Prostate gland (tissue), 2 donors: ENCODE data around the gene SPAG7.

Experiments
- POLR2A ChIP-seq: fragments of 450-650 bp; IDR thresholded peaks from one replicate; pipeline ENCODE4 v1.6.1; 2016; ENCODE audit warnings: antibody characterized with exemption, mild to moderate bottlenecking
- POLR2AphosphoS5 ChIP-seq: sonication (generic); formaldehyde crosslinking; IDR thresholded peaks from one replicate; pipeline ENCODE4 v1.6.1; 2017; ENCODE audit warnings: antibody characterized with exemption
- TF ChIP-seq, protein P1 (sequence below), 4 experiments: fragments of 200-600 bp in 2 of 4; fragments of 450-650 bp in 2 of 4; sonication (generic) in 2 of 4; IDR thresholded peaks; 1 replicate in 3 of 4; 2 replicates in 1 of 4; pipeline ENCODE4 v1.5.1; 2016 to 2019; ENCODE audit warnings: antibody characterized with exemption in 4 of 4, mild to moderate bottlenecking in 2 of 4, moderate library complexity in 2 of 4

DNA sequence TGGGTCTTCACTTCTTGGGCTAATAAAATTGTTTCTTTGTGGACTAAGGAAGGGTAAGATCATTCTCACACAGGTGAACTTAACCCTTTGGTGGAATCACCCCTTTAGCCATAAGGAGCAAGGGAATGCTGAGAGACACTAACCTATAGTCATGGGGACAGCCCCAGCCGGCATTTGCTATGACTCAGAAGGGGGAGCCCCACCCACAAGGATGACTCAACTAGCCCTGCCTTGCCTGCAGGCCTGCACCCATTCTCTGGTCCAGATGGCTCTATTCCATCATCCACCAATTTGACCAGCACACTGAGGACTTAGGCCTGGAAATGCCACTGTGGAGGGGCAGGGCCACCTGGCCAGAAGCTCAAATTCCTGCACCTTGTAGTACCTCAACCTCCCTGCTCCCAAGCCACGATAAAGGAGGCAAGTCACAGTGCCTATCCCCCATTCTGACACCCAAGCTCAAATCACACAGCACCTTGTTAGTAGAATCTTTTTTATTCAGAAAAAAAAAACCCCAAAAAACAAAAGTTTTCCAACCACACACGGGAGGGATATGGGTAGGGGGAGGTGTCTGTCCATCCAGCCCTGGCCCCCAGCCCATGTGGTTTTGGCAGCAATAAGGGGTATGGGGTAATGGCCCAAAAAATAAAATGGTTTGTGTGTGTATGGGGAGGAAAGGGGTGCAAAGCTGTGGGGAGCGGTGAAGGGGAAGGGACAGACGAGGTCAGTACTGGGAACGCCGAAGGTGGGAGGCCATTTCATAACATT lies 22.3 kb downstream of the SPAG7 start:
- TF ChIP-seq, protein P1, sequence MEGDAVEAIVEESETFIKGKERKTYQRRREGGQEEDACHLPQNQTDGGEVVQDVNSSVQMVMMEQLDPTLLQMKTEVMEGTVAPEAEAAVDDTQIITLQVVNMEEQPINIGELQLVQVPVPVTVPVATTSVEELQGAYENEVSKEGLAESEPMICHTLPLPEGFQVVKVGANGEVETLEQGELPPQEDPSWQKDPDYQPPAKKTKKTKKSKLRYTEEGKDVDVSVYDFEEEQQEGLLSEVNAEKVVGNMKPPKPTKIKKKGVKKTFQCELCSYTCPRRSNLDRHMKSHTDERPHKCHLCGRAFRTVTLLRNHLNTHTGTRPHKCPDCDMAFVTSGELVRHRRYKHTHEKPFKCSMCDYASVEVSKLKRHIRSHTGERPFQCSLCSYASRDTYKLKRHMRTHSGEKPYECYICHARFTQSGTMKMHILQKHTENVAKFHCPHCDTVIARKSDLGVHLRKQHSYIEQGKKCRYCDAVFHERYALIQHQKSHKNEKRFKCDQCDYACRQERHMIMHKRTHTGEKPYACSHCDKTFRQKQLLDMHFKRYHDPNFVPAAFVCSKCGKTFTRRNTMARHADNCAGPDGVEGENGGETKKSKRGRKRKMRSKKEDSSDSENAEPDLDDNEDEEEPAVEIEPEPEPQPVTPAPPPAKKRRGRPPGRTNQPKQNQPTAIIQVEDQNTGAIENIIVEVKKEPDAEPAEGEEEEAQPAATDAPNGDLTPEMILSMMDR (IDR thresholded peaks at IDR 0.05): no peak
- TF ChIP-seq POLR2A: no peak
- peak; percentile 45 for TF ChIP-seq POLR2AphosphoS5
